ENCODE results near the gene CCDC149. TPM values are rescaled to one million over a fixed set of nuclear protein-coding genes. Genes with fewer than 3 reads are reported as not detected.

Gene CCDC149
- 5.9 TPM for polyA plus RNA-seq (2013, experiment 1 of 2)
- 4.6 TPM for polyA plus RNA-seq (2013, experiment 2 of 2)

GRCh38 chr4:24912252-24913118 lies at the start of gene CCDC149:
CCDC149 (minus strand) TSS chr4:24913042; CDS start chr4:24912864, 178 bp downstream.
- peaks cover 12% of the 10 kb centered on the region for H3K36me3 ChIP-seq (ENCODE audit: control insufficient read depth, insufficient read depth, low read length)
- peak within 1 kb of the TSS; percentile 41 for H3K4me3 ChIP-seq (ENCODE audit: extremely low read depth, insufficient read depth, low read length, poor library complexity, severe bottlenecking)
- no peaks in the 10 kb centered on the region for H3K4me1 ChIP-seq (ENCODE audit: control insufficient read depth, insufficient read depth, low read length, poor library complexity, severe bottlenecking)
- H3K9me3 ChIP-seq (ENCODE audit: control insufficient read depth, low read length): peaks cover 31% of the 10 kb centered on the region
- 3 to 13% methylated on average over 34 to 75 of the region's 92 CpGs for WGBS, 2 experiments (ENCODE audit: insufficient coverage in 2 of 2)
- H3K27ac ChIP-seq (ENCODE audit: low read depth, low read length, severe bottlenecking): peak within 1 kb of the TSS; percentile 29

- Histone ChIP-seq H3K4me3 (ENCODE audit: extremely low read depth, insufficient read depth, low read length, poor library complexity, severe bottlenecking) (no peak overlapping the region), H3K4me1 (ENCODE audit: control insufficient read depth, insufficient read depth, low read length, poor library complexity, severe bottlenecking) (no peaks in the 10 kb centered on the region), H3K27ac (ENCODE audit: low read depth, low read length, severe bottlenecking) (no peak overlapping the region), H3K36me3 (ENCODE audit: control insufficient read depth, insufficient read depth, low read length) (no peaks in the 10 kb centered on the region), H3K9me3 (ENCODE audit: control insufficient read depth, low read length) (no peaks in the 10 kb centered on the region)
- 90 to 94% methylated on average over 2 of the region's 2 CpGs for WGBS, 2 experiments (ENCODE audit: insufficient coverage in 2 of 2)
Observed at GRCh38 chr4:24957886-24958285, 45.0 kb upstream of the CCDC149 start.

- no peaks in the 10 kb centered on the region for H3K9me3 ChIP-seq (ENCODE audit: control insufficient read depth, low read length)
- no peak overlapping the region for H3K4me3 ChIP-seq (ENCODE audit: extremely low read depth, insufficient read depth, low read length, poor library complexity, severe bottlenecking)
- 100% methylated on average over 2 of the region's 2 CpGs; no CpG with 5 or more reads in 1 of the 2 experiments for WGBS, 2 experiments (ENCODE audit: insufficient coverage in 2 of 2)
- no peaks in the 10 kb centered on the region for H3K36me3 ChIP-seq (ENCODE audit: control insufficient read depth, insufficient read depth, low read length)
- H3K27ac ChIP-seq (ENCODE audit: low read depth, low read length, severe bottlenecking): no peak overlapping the region
- no peaks in the 10 kb centered on the region for H3K4me1 ChIP-seq (ENCODE audit: control insufficient read depth, insufficient read depth, low read length, poor library complexity, severe bottlenecking)
Observed at GRCh38 chr4:24956763-24957162, 43.9 kb upstream of the CCDC149 start.

- whole genome bisulfite sequencing, 2 experiments (ENCODE audit: insufficient coverage in 2 of 2): 79 to 100% methylated on average over 1 to 2 of the region's 2 CpGs
- no peak overlapping the region for H3K4me3 ChIP-seq (ENCODE audit: extremely low read depth, insufficient read depth, low read length, poor library complexity, severe bottlenecking)
- H3K36me3 ChIP-seq (ENCODE audit: control insufficient read depth, insufficient read depth, low read length): no peaks in the 10 kb centered on the region
- H3K4me1 ChIP-seq (ENCODE audit: control insufficient read depth, insufficient read depth, low read length, poor library complexity, severe bottlenecking): no peaks in the 10 kb centered on the region
- no peaks in the 10 kb centered on the region for H3K9me3 ChIP-seq (ENCODE audit: control insufficient read depth, low read length)
- no peak overlapping the region for H3K27ac ChIP-seq (ENCODE audit: low read depth, low read length, severe bottlenecking)
Observed at GRCh38 chr4:24956091-24956490, 43.2 kb upstream of the CCDC149 start.

GRCh38 chr4:24952667-24953066 lies 39.8 kb upstream of the CCDC149 start:
- Histone ChIP-seq H3K4me3 (ENCODE audit: extremely low read depth, insufficient read depth, low read length, poor library complexity, severe bottlenecking) (no peak overlapping the region), H3K4me1 (ENCODE audit: control insufficient read depth, insufficient read depth, low read length, poor library complexity, severe bottlenecking) (no peaks in the 10 kb centered on the region), H3K27ac (ENCODE audit: low read depth, low read length, severe bottlenecking) (no peak overlapping the region), H3K36me3 (ENCODE audit: control insufficient read depth, insufficient read depth, low read length) (no peaks in the 10 kb centered on the region), H3K9me3 (ENCODE audit: control insufficient read depth, low read length) (peaks cover 5% of the 10 kb centered on the region)
- WGBS, 2 experiments (ENCODE audit: insufficient coverage in 2 of 2): 80% methylated on average over 3 of the region's 4 CpGs; no CpG with 5 or more reads in 1 of the 2 experiments

- H3K9me3 ChIP-seq (ENCODE audit: control insufficient read depth, low read length): peaks cover 5% of the 10 kb centered on the region
- no peak overlapping the region for H3K4me3 ChIP-seq (ENCODE audit: extremely low read depth, insufficient read depth, low read length, poor library complexity, severe bottlenecking)
- no peaks in the 10 kb centered on the region for H3K36me3 ChIP-seq (ENCODE audit: control insufficient read depth, insufficient read depth, low read length)
Observed at GRCh38 chr4:24949970-24950369, 37.1 kb upstream of the CCDC149 start.

GRCh38 chr4:24937917-24938281 lies 25.1 kb upstream of the CCDC149 start:
- Histone ChIP-seq H3K4me1 (ENCODE audit: control insufficient read depth, insufficient read depth, low read length, poor library complexity, severe bottlenecking) (no peaks in the 10 kb centered on the region), H3K4me3 (ENCODE audit: extremely low read depth, insufficient read depth, low read length, poor library complexity, severe bottlenecking) (no peak overlapping the region), H3K36me3 (ENCODE audit: control insufficient read depth, insufficient read depth, low read length) (no peaks in the 10 kb centered on the region), H3K9me3 (ENCODE audit: control insufficient read depth, low read length) (peaks cover 6% of the 10 kb centered on the region), H3K27ac (ENCODE audit: low read depth, low read length, severe bottlenecking) (no peak overlapping the region)
- WGBS, 2 experiments (ENCODE audit: insufficient coverage in 2 of 2): 100% methylated on average over 1 of the region's 1 CpG; no CpG with 5 or more reads in 1 of the 2 experiments

More at GRCh38 chr4:24949970-24950369, 37.1 kb upstream of the CCDC149 start:
- no peaks in the 10 kb centered on the region for H3K4me1 ChIP-seq (ENCODE audit: control insufficient read depth, insufficient read depth, low read length, poor library complexity, severe bottlenecking)
- no peak overlapping the region for H3K27ac ChIP-seq (ENCODE audit: low read depth, low read length, severe bottlenecking)

- WGBS, 2 experiments (ENCODE audit: insufficient coverage in 2 of 2): 80 to 86% methylated on average over 3 to 4 of the region's 5 CpGs
- Histone ChIP-seq H3K36me3 (ENCODE audit: control insufficient read depth, insufficient read depth, low read length) (no peaks in the 10 kb centered on the region), H3K4me3 (ENCODE audit: extremely low read depth, insufficient read depth, low read length, poor library complexity, severe bottlenecking) (no peak overlapping the region), H3K9me3 (ENCODE audit: control insufficient read depth, low read length) (peaks cover 6% of the 10 kb centered on the region), H3K4me1 (ENCODE audit: control insufficient read depth, insufficient read depth, low read length, poor library complexity, severe bottlenecking) (no peaks in the 10 kb centered on the region), H3K27ac (ENCODE audit: low read depth, low read length, severe bottlenecking) (no peak overlapping the region)
Observed at GRCh38 chr4:24937176-24937916, 24.5 kb upstream of the CCDC149 start.

GRCh38 chr4:24935856-24936255 lies 23.0 kb upstream of the CCDC149 start:
- no peaks in the 10 kb centered on the region for H3K4me1 ChIP-seq (ENCODE audit: control insufficient read depth, insufficient read depth, low read length, poor library complexity, severe bottlenecking)
- H3K36me3 ChIP-seq (ENCODE audit: control insufficient read depth, insufficient read depth, low read length): no peaks in the 10 kb centered on the region
- H3K27ac ChIP-seq (ENCODE audit: low read depth, low read length, severe bottlenecking): no peak overlapping the region
- WGBS, 2 experiments (ENCODE audit: insufficient coverage in 2 of 2): 88% methylated on average over 1 of the region's 2 CpGs; no CpG with 5 or more reads in 1 of the 2 experiments
- no peak overlapping the region for H3K4me3 ChIP-seq (ENCODE audit: extremely low read depth, insufficient read depth, low read length, poor library complexity, severe bottlenecking)
- peaks cover 6% of the 10 kb centered on the region for H3K9me3 ChIP-seq (ENCODE audit: control insufficient read depth, low read length)

GRCh38 chr4:24934311-24934710 lies 21.5 kb upstream of the CCDC149 start:
- H3K4me3 ChIP-seq (ENCODE audit: extremely low read depth, insufficient read depth, low read length, poor library complexity, severe bottlenecking): no peak overlapping the region
- no peaks in the 10 kb centered on the region for H3K4me1 ChIP-seq (ENCODE audit: control insufficient read depth, insufficient read depth, low read length, poor library complexity, severe bottlenecking)
- H3K9me3 ChIP-seq (ENCODE audit: control insufficient read depth, low read length): peaks cover 6% of the 10 kb centered on the region
- H3K36me3 ChIP-seq (ENCODE audit: control insufficient read depth, insufficient read depth, low read length): no peaks in the 10 kb centered on the region
- H3K27ac ChIP-seq (ENCODE audit: low read depth, low read length, severe bottlenecking): no peak overlapping the region

All from mesodermal cell (in vitro differentiated cells).